AG08395 (cell line): ENCODE results near the gene TBX21.
"Not testable (repeated sequence)": the region's sequence is repeated elsewhere in the genome, so short reads cannot be mapped to it uniquely, and the experiment has no call there.

Source experiments
- DNase-seq: peaks from one replicate; pipeline ENCODE4 v3.0.0; 2012; ENCODE audit warnings: mixed read lengths, low spot score

TBX21 gene

GRCh38 chr17:47733674-47734410 is 806 bp downstream of the TBX21 start:
- DNase-seq = no peak

GRCh38 chr17:47735139-47735464 is 2.1 kb downstream of the TBX21 start:
- no peak for DNase-seq

- no peak for DNase-seq
These were observed 2.5 kb downstream of the TBX21 start for GRCh38 chr17:47735536-47736011.

DNA sequence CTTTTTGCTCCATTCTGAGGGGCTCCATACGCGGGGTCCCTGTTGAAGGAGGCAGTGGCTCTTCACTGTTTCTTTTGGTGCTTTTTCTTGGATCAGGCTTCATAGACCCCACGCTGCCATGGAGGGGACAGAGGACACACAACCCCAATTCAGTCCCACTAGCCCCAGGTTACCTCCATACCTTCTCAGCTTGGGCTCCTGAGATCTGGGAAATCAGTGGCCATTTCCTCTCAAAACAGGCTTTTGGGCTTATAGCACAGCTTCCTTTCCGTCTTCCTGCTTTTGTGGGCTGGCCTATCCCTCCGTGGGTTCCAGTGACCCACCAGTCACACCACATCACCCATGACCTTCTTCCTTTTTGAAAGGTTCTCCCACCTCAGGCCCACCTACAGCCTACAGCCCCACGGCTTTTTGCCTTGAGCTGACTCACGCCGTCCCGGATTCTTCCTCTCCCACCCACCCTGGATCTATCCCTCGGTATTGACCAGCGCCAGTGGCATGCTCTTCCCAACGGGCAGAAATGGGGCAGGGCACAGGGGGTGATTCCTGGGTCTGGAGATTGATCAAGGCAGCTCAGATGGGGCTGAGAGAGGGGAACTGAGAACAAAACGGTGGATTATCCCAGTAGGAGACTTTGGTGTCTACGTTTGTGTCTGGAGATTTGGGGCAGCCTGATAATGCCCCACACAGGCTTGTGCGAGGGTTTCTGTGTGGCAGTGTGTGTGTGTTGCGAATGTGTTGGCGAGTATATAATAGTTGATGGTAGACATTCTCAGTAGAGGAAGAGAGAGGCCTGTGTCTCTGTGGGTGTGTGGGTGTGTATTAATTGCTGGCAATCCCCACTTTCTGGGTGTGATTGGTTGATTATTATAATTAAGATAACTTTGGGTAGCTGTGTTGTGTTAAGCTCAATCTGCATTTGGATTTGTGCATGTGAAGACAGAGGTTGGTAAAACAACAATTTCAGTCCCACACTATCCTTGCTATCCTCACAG is 3.8 kb downstream of the TBX21 start:
- no peak for DNase-seq

DNA sequence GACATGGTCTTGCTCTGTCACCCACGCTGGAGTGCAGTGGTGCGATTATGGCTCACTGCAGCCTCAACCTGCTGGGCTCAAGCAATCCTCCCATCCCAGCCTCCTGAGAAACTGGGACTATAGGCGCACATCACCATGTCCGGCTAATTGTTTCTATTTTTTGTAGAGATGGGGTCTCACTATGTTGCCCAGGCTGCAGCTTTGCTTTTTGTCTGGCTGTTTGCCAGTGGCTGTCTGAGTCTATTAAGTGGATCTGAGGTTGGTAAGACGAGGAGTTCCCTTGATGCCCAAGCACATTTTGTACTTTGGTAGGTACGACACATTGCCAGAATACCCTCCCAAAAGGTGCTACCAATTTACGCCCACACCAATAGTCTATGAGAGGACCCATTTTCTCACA is 5.1 kb downstream of the TBX21 start:
- no peak for DNase-seq

DNA sequence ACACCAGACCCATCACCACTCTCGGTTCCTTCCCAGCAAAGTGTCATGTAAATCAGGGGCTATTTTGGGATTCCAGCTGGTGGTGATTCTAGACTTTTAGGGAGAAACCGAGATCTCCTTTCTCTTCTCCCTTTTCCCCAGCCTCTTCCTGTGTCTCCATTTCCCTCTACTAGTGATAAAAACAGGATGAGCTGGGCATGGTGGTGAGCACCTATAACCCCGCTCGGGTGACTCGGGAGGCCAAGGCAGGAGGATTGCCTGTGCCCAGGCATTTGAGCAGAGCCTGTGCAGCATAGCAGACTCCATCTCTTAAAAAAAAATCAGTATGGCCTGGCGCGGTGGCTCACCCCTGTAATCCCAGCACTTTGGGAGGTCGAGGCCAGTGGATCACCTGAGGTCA is 6.1 kb downstream of the TBX21 start:
- no peak for DNase-seq

- DNase-seq = not testable (repeated sequence)
These were observed 6.9 kb downstream of the TBX21 start for GRCh38 chr17:47739945-47740344.

- no peak for DNase-seq
These were observed 8.2 kb downstream of the TBX21 start for GRCh38 chr17:47741109-47741792.

GRCh38 chr17:47741793-47742145 is 8.7 kb downstream of the TBX21 start:
- no peak for DNase-seq

DNA sequence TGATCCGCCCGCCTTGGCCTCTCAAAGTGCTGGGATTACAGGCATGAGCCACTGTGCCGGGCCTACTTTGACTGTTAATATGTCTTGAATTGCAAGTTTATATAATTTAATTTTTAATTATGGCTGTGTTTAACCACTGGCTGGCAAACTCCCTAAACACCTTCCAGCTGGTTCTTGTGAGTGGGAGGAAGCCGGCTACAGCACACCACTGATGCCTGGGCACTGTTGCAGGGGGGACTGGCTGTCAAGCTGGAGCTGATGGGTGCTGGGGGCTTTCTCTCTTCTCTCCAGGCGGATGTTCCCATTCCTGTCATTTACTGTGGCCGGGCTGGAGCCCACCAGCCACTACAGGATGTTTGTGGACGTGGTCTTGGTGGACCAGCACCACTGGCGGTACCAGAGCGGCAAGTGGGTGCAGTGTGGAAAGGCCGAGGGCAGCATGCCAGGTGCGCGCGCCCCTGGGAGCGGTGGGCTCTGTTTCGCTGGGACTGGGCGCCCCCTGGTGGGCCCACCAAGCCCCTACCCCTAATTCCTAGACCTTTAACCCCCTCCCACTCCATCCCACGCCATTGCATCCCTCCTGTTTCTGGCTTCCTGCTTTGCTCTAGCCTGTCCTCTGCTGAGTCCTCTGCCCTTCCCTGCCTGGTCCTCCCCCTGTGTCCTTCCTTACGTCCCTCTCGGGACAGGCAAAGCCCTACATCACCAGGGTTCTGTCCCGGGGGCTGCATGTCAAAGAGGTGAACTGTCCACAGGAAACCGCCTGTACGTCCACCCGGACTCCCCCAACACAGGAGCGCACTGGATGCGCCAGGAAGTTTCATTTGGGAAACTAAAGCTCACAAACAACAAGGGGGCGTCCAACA is 9.5 kb downstream of the TBX21 start:
- DNase-seq = no peak

DNA sequence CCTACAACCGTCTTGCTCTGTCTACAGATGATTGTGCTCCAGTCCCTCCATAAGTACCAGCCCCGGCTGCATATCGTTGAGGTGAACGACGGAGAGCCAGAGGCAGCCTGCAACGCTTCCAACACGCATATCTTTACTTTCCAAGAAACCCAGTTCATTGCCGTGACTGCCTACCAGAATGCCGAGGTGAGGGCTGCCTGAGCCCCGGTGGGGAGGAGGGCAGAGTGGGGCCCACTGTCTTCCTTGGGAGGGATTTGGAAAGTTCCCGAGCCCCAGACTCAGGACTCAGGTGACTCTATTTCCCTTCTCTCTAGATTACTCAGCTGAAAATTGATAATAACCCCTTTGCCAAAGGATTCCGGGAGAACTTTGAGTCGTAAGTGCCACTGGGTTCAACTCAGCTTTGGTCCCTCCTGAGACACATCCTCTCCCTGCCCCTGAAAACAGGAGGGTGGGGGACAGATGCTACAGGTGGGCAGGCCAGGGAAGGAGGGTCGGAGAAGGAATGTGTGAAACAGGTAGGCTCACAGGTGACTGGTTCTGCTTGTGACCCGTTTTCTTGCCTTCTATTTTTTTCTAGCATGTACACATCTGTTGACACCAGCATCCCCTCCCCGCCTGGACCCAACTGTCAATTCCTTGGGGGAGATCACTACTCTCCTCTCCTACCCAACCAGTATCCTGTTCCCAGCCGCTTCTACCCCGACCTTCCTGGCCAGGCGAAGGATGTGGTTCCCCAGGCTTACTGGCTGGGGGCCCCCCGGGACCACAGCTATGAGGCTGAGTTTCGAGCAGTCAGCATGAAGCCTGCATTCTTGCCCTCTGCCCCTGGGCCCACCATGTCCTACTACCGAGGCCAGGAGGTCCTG is 11.4 kb downstream of the TBX21 start:
- no peak for DNase-seq

DNA sequence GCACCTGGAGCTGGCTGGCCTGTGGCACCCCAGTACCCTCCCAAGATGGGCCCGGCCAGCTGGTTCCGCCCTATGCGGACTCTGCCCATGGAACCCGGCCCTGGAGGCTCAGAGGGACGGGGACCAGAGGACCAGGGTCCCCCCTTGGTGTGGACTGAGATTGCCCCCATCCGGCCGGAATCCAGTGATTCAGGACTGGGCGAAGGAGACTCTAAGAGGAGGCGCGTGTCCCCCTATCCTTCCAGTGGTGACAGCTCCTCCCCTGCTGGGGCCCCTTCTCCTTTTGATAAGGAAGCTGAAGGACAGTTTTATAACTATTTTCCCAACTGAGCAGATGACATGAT is 12.0 kb downstream of the TBX21 start:
- no peak for DNase-seq

DNA sequence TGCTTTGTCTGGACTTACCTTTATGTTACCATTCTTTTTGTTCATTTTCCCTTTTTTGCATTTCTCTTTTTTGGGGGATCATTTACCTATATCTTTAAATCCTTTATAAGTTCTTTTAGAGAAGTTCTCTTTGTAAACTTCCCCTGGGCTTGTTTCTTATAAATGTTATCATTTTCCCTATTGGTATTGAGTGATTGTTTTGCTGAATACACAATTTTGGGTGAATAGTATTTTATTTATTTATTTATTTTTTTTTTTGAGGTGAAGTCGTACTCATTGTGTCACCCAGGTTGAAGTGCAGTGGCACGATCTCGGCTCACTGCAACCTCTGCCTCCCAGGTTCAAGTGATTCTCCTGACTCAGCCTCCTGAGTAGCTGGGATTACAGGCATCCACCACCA is 18.4 kb downstream of the TBX21 start:
- no peak for DNase-seq

GRCh38 chr17:47757386-47757785 is 24.4 kb downstream of the TBX21 start:
- no peak for DNase-seq

- DNase-seq = no peak
These were observed 27.5 kb downstream of the TBX21 start for GRCh38 chr17:47760409-47761140.

DNA sequence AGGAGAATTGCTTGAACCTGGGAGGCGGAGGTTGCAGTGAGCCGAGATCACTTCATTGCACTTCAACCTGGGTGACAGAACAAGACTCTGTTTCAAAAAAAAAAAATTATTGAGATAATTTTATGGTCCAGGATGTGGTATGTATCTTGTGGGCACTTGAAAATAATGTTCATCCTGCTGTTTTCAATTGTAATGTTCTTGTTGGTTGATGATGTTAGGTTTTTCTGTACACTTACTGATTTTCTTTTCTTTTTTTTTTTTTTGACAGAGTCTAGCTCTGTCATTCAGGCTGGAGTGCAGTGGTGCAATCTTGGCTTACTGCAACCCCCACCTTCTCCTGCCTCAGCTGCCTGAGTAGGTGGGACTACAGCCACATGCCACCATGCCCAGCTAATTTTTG is 29.7 kb downstream of the TBX21 start:
- DNase-seq = no peak

- no peak for DNase-seq
These were observed 31.0 kb downstream of the TBX21 start for GRCh38 chr17:47763913-47764582.

DNA sequence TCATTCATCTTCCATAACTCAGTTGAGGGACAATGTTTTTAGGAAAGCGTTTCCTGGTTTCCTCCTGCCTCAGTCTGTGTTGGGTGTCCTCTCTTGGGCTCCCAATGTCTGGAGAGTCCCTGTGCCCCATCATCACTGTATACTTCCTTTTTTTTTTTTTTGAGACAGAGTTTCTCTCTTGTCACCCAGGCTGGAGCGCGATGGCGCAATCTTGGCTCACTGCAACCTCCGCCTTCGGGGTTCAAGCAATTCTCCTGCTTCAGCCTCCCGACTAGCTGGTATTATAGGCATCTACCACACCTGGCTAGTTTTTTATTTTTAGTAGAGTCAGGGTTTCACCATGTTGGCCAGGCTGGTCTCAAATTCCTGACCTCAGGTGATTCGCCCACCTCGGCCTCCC is 40.6 kb downstream of the TBX21 start:
- DNase-seq = not testable (repeated sequence)

- no peak for DNase-seq
These were observed 41.3 kb downstream of the TBX21 start for GRCh38 chr17:47774331-47774730.
